Measurements from ENCODE around the gene KCND3.

The KCND3 gene

GRCh38 chr1:111906816-111907215, 82.7 kb downstream of the KCND3 start:
- Histone ChIP-seq H3K4me3 (ENCODE audit: low read depth in 1 of 2, low read length in 2 of 2) (no peak overlapping the region), H3K27ac (ENCODE audit: low read depth, low read length) (no peak overlapping the region), H3K36me3 (ENCODE audit: control insufficient read depth in 1 of 2, insufficient read depth in 2 of 2, low read length in 2 of 2) (no peaks in the 10 kb centered on the region), H3K9ac (ENCODE audit: low read depth in 1 of 2, low read length in 2 of 2) (no peak overlapping the region), H3K9me3 (ENCODE audit: control insufficient read depth in 1 of 2, low read length in 2 of 2) (no peaks in the 10 kb centered on the region), H3K27me3 (ENCODE audit: control insufficient read depth in 1 of 2, insufficient read depth in 2 of 2, low read length in 2 of 2) (peaks cover 0 to 8% of the 10 kb centered on the region in 2 donors), H3K4me1 (ENCODE audit: control insufficient read depth in 1 of 2, insufficient read depth in 2 of 2, low read length in 2 of 2) (no peaks in the 10 kb centered on the region)

- no peak overlapping the region for H3K4me3 ChIP-seq (ENCODE audit: low read depth in 1 of 2, low read length in 2 of 2)
- H3K36me3 ChIP-seq (ENCODE audit: control insufficient read depth in 1 of 2, insufficient read depth in 2 of 2, low read length in 2 of 2), result no peaks in the 10 kb centered on the region
- H3K27ac ChIP-seq (ENCODE audit: low read depth, low read length), result no peak overlapping the region
- no peaks in the 10 kb centered on the region for H3K9me3 ChIP-seq (ENCODE audit: control insufficient read depth in 1 of 2, low read length in 2 of 2)
- no peaks in the 10 kb centered on the region for H3K4me1 ChIP-seq (ENCODE audit: control insufficient read depth in 1 of 2, insufficient read depth in 2 of 2, low read length in 2 of 2)
- peaks cover 0 to 8% of the 10 kb centered on the region in 2 donors for H3K27me3 ChIP-seq (ENCODE audit: control insufficient read depth in 1 of 2, insufficient read depth in 2 of 2, low read length in 2 of 2)
- H3K9ac ChIP-seq (ENCODE audit: low read depth in 1 of 2, low read length in 2 of 2), result no peak overlapping the region
These were observed 83.4 kb downstream of the KCND3 start for GRCh38 chr1:111906111-111906510.

GRCh38 chr1:111904478-111905218, 84.8 kb downstream of the KCND3 start:
- Histone ChIP-seq H3K36me3 (ENCODE audit: control insufficient read depth in 1 of 2, insufficient read depth in 2 of 2, low read length in 2 of 2) (no peaks in the 10 kb centered on the region), H3K27me3 (ENCODE audit: control insufficient read depth in 1 of 2, insufficient read depth in 2 of 2, low read length in 2 of 2) (peaks cover 0 to 4% of the 10 kb centered on the region in 2 donors), H3K4me1 (ENCODE audit: control insufficient read depth in 1 of 2, insufficient read depth in 2 of 2, low read length in 2 of 2) (no peaks in the 10 kb centered on the region), H3K9ac (ENCODE audit: low read depth in 1 of 2, low read length in 2 of 2) (no peak overlapping the region), H3K27ac (ENCODE audit: low read depth, low read length) (no peak overlapping the region), H3K4me3 (ENCODE audit: low read depth in 1 of 2, low read length in 2 of 2) (no peak overlapping the region), H3K9me3 (ENCODE audit: control insufficient read depth in 1 of 2, low read length in 2 of 2) (no peaks in the 10 kb centered on the region)

- no peak overlapping the region for H3K9ac ChIP-seq (ENCODE audit: low read depth in 1 of 2, low read length in 2 of 2)
- no peaks in the 10 kb centered on the region for H3K9me3 ChIP-seq (ENCODE audit: control insufficient read depth in 1 of 2, low read length in 2 of 2)
- H3K27me3 ChIP-seq (ENCODE audit: control insufficient read depth in 1 of 2, insufficient read depth in 2 of 2, low read length in 2 of 2), result peaks cover 0 to under 1% of the 10 kb centered on the region in 2 donors
- no peak overlapping the region for H3K4me3 ChIP-seq (ENCODE audit: low read depth in 1 of 2, low read length in 2 of 2)
- no peaks in the 10 kb centered on the region for H3K4me1 ChIP-seq (ENCODE audit: control insufficient read depth in 1 of 2, insufficient read depth in 2 of 2, low read length in 2 of 2)
- no peaks in the 10 kb centered on the region for H3K36me3 ChIP-seq (ENCODE audit: control insufficient read depth in 1 of 2, insufficient read depth in 2 of 2, low read length in 2 of 2)
- no peak overlapping the region for H3K27ac ChIP-seq (ENCODE audit: low read depth, low read length)
These were observed 85.5 kb downstream of the KCND3 start for GRCh38 chr1:111903871-111904449.

- Histone ChIP-seq H3K27me3 (ENCODE audit: control insufficient read depth in 1 of 2, insufficient read depth in 2 of 2, low read length in 2 of 2) (no peaks in the 10 kb centered on the region), H3K27ac (ENCODE audit: low read depth, low read length) (no peak overlapping the region), H3K9ac (ENCODE audit: low read depth in 1 of 2, low read length in 2 of 2) (no peak overlapping the region), H3K36me3 (ENCODE audit: control insufficient read depth in 1 of 2, insufficient read depth in 2 of 2, low read length in 2 of 2) (no peaks in the 10 kb centered on the region), H3K4me3 (ENCODE audit: low read depth in 1 of 2, low read length in 2 of 2) (no peak overlapping the region), H3K4me1 (ENCODE audit: control insufficient read depth in 1 of 2, insufficient read depth in 2 of 2, low read length in 2 of 2) (no peaks in the 10 kb centered on the region), H3K9me3 (ENCODE audit: control insufficient read depth in 1 of 2, low read length in 2 of 2) (no peaks in the 10 kb centered on the region)
These were observed 86.2 kb downstream of the KCND3 start for GRCh38 chr1:111903148-111903870.

- H3K9ac ChIP-seq (ENCODE audit: low read depth in 1 of 2, low read length in 2 of 2), result no peak overlapping the region
These were observed 94.0 kb downstream of the KCND3 start for GRCh38 chr1:111895469-111895868.

GRCh38 chr1:111895017-111895416, 94.5 kb downstream of the KCND3 start:
- Histone ChIP-seq H3K4me1 (ENCODE audit: control insufficient read depth in 1 of 2, insufficient read depth in 2 of 2, low read length in 2 of 2) (no peaks in the 10 kb centered on the region), H3K4me3 (ENCODE audit: low read depth in 1 of 2, low read length in 2 of 2) (no peak overlapping the region), H3K9ac (ENCODE audit: low read depth in 1 of 2, low read length in 2 of 2) (no peak overlapping the region), H3K36me3 (ENCODE audit: control insufficient read depth in 1 of 2, insufficient read depth in 2 of 2, low read length in 2 of 2) (no peaks in the 10 kb centered on the region), H3K27ac (ENCODE audit: low read depth, low read length) (no peak overlapping the region), H3K9me3 (ENCODE audit: control insufficient read depth in 1 of 2, low read length in 2 of 2) (no peaks in the 10 kb centered on the region), H3K27me3 (ENCODE audit: control insufficient read depth in 1 of 2, insufficient read depth in 2 of 2, low read length in 2 of 2) (peaks cover 0 to 4% of the 10 kb centered on the region in 2 donors)

More at GRCh38 chr1:111895469-111895868, 94.0 kb downstream of the KCND3 start:
- H3K4me3 ChIP-seq (ENCODE audit: low read depth in 1 of 2, low read length in 2 of 2), result no peak overlapping the region
- no peaks in the 10 kb centered on the region for H3K36me3 ChIP-seq (ENCODE audit: control insufficient read depth in 1 of 2, insufficient read depth in 2 of 2, low read length in 2 of 2)
- no peak overlapping the region for H3K27ac ChIP-seq (ENCODE audit: low read depth, low read length)
- peaks cover 0 to 4% of the 10 kb centered on the region in 2 donors for H3K27me3 ChIP-seq (ENCODE audit: control insufficient read depth in 1 of 2, insufficient read depth in 2 of 2, low read length in 2 of 2)
- H3K4me1 ChIP-seq (ENCODE audit: control insufficient read depth in 1 of 2, insufficient read depth in 2 of 2, low read length in 2 of 2), result no peaks in the 10 kb centered on the region
- no peaks in the 10 kb centered on the region for H3K9me3 ChIP-seq (ENCODE audit: control insufficient read depth in 1 of 2, low read length in 2 of 2)

- H3K27me3 ChIP-seq (ENCODE audit: control insufficient read depth in 1 of 2, insufficient read depth in 2 of 2, low read length in 2 of 2), result peaks cover 0 to 4% of the 10 kb centered on the region in 2 donors
- H3K9me3 ChIP-seq (ENCODE audit: control insufficient read depth in 1 of 2, low read length in 2 of 2), result no peaks in the 10 kb centered on the region
- H3K27ac ChIP-seq (ENCODE audit: low read depth, low read length), result no peak overlapping the region
- H3K4me3 ChIP-seq (ENCODE audit: low read depth in 1 of 2, low read length in 2 of 2), result no peak overlapping the region
- no peaks in the 10 kb centered on the region for H3K4me1 ChIP-seq (ENCODE audit: control insufficient read depth in 1 of 2, insufficient read depth in 2 of 2, low read length in 2 of 2)
- no peak overlapping the region for H3K9ac ChIP-seq (ENCODE audit: low read depth in 1 of 2, low read length in 2 of 2)
- H3K36me3 ChIP-seq (ENCODE audit: control insufficient read depth in 1 of 2, insufficient read depth in 2 of 2, low read length in 2 of 2), result no peaks in the 10 kb centered on the region
These were observed 95.0 kb downstream of the KCND3 start for GRCh38 chr1:111894497-111894896.

GRCh38 chr1:111891566-111891965, 97.9 kb downstream of the KCND3 start:
- Histone ChIP-seq H3K4me1 (ENCODE audit: control insufficient read depth in 1 of 2, insufficient read depth in 2 of 2, low read length in 2 of 2) (no peaks in the 10 kb centered on the region), H3K36me3 (ENCODE audit: control insufficient read depth in 1 of 2, insufficient read depth in 2 of 2, low read length in 2 of 2) (no peaks in the 10 kb centered on the region), H3K27me3 (ENCODE audit: control insufficient read depth in 1 of 2, insufficient read depth in 2 of 2, low read length in 2 of 2) (peaks cover 0 to 4% of the 10 kb centered on the region in 2 donors), H3K9me3 (ENCODE audit: control insufficient read depth in 1 of 2, low read length in 2 of 2) (no peaks in the 10 kb centered on the region), H3K9ac (ENCODE audit: low read depth in 1 of 2, low read length in 2 of 2) (no peak overlapping the region), H3K4me3 (ENCODE audit: low read depth in 1 of 2, low read length in 2 of 2) (no peak overlapping the region), H3K27ac (ENCODE audit: low read depth, low read length) (no peak overlapping the region)

GRCh38 chr1:111888740-111889376, 100.6 kb downstream of the KCND3 start:
- no peak overlapping the region for H3K27ac ChIP-seq (ENCODE audit: low read depth, low read length)
- no peaks in the 10 kb centered on the region for H3K9me3 ChIP-seq (ENCODE audit: control insufficient read depth in 1 of 2, low read length in 2 of 2)

More at GRCh38 chr1:111888740-111889376, 100.6 kb downstream of the KCND3 start:
- H3K4me1 ChIP-seq (ENCODE audit: control insufficient read depth in 1 of 2, insufficient read depth in 2 of 2, low read length in 2 of 2), result no peaks in the 10 kb centered on the region
- no peak overlapping the region for H3K9ac ChIP-seq (ENCODE audit: low read depth in 1 of 2, low read length in 2 of 2)
- H3K4me3 ChIP-seq (ENCODE audit: low read depth in 1 of 2, low read length in 2 of 2), result no peak overlapping the region
- no peaks in the 10 kb centered on the region for H3K36me3 ChIP-seq (ENCODE audit: control insufficient read depth in 1 of 2, insufficient read depth in 2 of 2, low read length in 2 of 2)
- H3K27me3 ChIP-seq (ENCODE audit: control insufficient read depth in 1 of 2, insufficient read depth in 2 of 2, low read length in 2 of 2), result no peaks in the 10 kb centered on the region

All from duodenal mucosa (tissue), 2 donors.